Stomach (tissue), 19 donors: ENCODE measurements around the gene ZNF98. TPM values are rescaled to one million over a fixed set of nuclear protein-coding genes. Genes with fewer than 3 reads are reported as not detected.
A peak's percentile ranks its signal among the peaks of the same experiment; 100 is the strongest.

Experiments
- DNase-seq, 2 donors: peaks; one replicate each; pipeline versions ENCODE4 v3.0.0 to v3.0.0-alpha.2; 2013 to 2019
- H3K27ac ChIP-seq, 5 donors: fragments of 200-600 bp in 4 of 5; sonication (generic) in 4 of 5; one replicate each; pipeline ENCODE4 v1.5.1; 2013 to 2019; ENCODE audit warnings: mild to moderate bottlenecking in 1 of 5, moderate library complexity in 1 of 5
- H3K27me3 ChIP-seq, 3 donors: fragments of 200-600 bp; sonication (generic); one replicate each; pipeline ENCODE4 v1.5.1; 2017 to 2019; ENCODE audit warnings: mixed run types in 1 of 3
- H3K36me3 ChIP-seq, 4 donors: fragments of 200-600 bp; sonication (generic); 1 replicate in 3 of 4; 2 replicates in 1 of 4; pipeline ENCODE4 v1.5.1; 2016 to 2019
- H3K4me1 ChIP-seq, 4 donors: fragments of 200-600 bp; sonication (generic); one replicate each; pipeline ENCODE4 v1.5.1; 2016 to 2019
- H3K4me3 ChIP-seq, 4 donors: fragments of 200-600 bp; sonication (generic) in 3 of 4; one replicate each; pipeline ENCODE4 v1.5.1; 2016 to 2019; ENCODE audit warnings: mild to moderate bottlenecking in 1 of 4
- H3K9me3 ChIP-seq, 4 donors: fragments of 200-600 bp; sonication (generic); one replicate each; pipeline ENCODE4 v1.5.1; 2016 to 2019
- EP300 ChIP-seq: sonication (generic); formaldehyde crosslinking; IDR thresholded peaks from one replicate; pipeline ENCODE4 v1.6.1; 2017; ENCODE audit warnings: antibody characterized with exemption
- POLR2A ChIP-seq, 4 donors: fragments of 450-650 bp; IDR thresholded peaks; one replicate each; pipeline ENCODE4 v1.6.1; 2016; ENCODE audit warnings: antibody characterized with exemption in 4 of 4, control low read depth in 2 of 4, mild to moderate bottlenecking in 1 of 4, moderate library complexity in 1 of 4
- POLR2AphosphoS5 ChIP-seq, 3 donors: sonication (generic); formaldehyde crosslinking; IDR thresholded peaks; one replicate each; pipeline ENCODE4 v1.6.1; 2016; ENCODE audit warnings: antibody characterized with exemption in 3 of 3
- WGBS, 5 donors: extraction: QIAGEN DNeasy Blood & Tissue Kit in 3 of 5; methylation state at CpG; one replicate each; pipeline versions ENCODE4 v1.1.5 to v1.1.7; 2013 to 2018; 5-methylcytosine and 5-hydroxymethylcytosine counted together
- intact Hi-C: fragments of 100-400 bp; cut with DNase I; formaldehyde crosslinking; loops from one replicate; pipeline ENCODE4 v1.15.1; 2023; ENCODE audit warnings: low total_unique reads
- long read RNA-seq, 10 donors: transcript quantifications; one replicate each; lab custom pipeline, GENCODE V29; 2026
- polyA plus RNA-seq, 3 donors: library from polyadenylated mRNA; stranded (reverse); fragments of 200-250 nt; gene quantifications; one replicate each; pipeline ENCODE4 v1.2.3, GENCODE V29; 2013
- total RNA-seq, 5 donors: library from RNA; depleted of rRNA; stranded (reverse); fragments of >200 nt; gene quantifications; one replicate each; pipeline versions ENCODE4 v1.1.0 to v1.2.3, GENCODE V29; 2014 to 2016
- TF ChIP-seq, protein P1 (sequence below), 7 experiments: fragments of 450-650 bp in 4 of 7; fragments of 200-600 bp in 3 of 7; sonication (generic) in 3 of 7; IDR thresholded peaks; one replicate each; pipeline ENCODE4 v1.5.1; 2016 to 2019; ENCODE audit warnings: antibody characterized with exemption in 7 of 7, control low read depth in 2 of 7, mild to moderate bottlenecking in 1 of 7
- donor health status: healthy with polysubstance abuse.
- donor health status: Bipolar disorder and iron deficiency.
- donor health status: healthy.

ZNF98 gene
- 1 to 10 TPM in 1 of 5 donors, not detected in 4; 5.3 TPM for total RNA-seq
- not detected for polyA plus RNA-seq
- long read RNA-seq, donor 1, partial matches to known transcripts, result 0 of 1 reads
- long read RNA-seq, donor 1, other reads (novel, unspliced or antisense), result 0 of 1 reads
- long read RNA-seq, donor 2, result 0 reads
- long read RNA-seq, donor 3, result 0 reads
- long read RNA-seq, donor 4, result 0 reads
- long read RNA-seq, donor 5, partial matches to known transcripts, result 0 of 1 reads
- long read RNA-seq, donor 5, other reads (novel, unspliced or antisense), result 0 of 1 reads
- long read RNA-seq, donor 6, partial matches to known transcripts, result 0 of 2 reads
- long read RNA-seq, donor 6, other reads (novel, unspliced or antisense), result 0 of 2 reads
- long read RNA-seq, donor 7, result 0 reads
- long read RNA-seq, donor 8, partial matches to known transcripts, result 0 of 1 reads
- long read RNA-seq, donor 8, other reads (novel, unspliced or antisense), result 0 of 1 reads
- long read RNA-seq, donor 9, result 0 reads
- long read RNA-seq, donor 10, result 0 reads

DNA sequence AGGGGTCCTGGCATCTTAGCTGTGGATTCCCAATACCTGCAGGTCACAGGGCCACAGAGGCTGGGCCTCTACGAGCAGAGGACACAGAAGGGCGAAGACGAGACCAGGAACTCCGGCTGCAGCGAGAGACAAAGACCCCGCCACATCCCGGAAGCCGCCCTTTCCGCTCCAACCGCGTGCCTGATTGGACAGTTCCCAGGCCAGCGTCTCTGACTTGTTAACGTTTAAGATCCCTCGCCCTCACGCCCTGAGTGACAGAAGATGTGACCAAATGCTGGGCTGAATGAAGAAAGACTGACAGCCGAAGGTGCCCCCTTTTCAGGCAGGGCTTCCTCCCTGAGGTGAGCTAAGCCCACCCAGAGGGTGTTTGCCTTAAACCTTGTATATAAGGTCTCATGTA, at the start of gene ZNF98:
TSS of gene ZNF98 (minus strand) at position 136 of the 400 bp plus-strand sequence. CDS start at position 14, 122 bp downstream.
- TF ChIP-seq, protein P1, sequence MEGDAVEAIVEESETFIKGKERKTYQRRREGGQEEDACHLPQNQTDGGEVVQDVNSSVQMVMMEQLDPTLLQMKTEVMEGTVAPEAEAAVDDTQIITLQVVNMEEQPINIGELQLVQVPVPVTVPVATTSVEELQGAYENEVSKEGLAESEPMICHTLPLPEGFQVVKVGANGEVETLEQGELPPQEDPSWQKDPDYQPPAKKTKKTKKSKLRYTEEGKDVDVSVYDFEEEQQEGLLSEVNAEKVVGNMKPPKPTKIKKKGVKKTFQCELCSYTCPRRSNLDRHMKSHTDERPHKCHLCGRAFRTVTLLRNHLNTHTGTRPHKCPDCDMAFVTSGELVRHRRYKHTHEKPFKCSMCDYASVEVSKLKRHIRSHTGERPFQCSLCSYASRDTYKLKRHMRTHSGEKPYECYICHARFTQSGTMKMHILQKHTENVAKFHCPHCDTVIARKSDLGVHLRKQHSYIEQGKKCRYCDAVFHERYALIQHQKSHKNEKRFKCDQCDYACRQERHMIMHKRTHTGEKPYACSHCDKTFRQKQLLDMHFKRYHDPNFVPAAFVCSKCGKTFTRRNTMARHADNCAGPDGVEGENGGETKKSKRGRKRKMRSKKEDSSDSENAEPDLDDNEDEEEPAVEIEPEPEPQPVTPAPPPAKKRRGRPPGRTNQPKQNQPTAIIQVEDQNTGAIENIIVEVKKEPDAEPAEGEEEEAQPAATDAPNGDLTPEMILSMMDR (IDR thresholded peaks at IDR 0.05), result no peak
- no peak for TF ChIP-seq EP300
- TF ChIP-seq POLR2AphosphoS5 (IDR thresholded peaks at IDR 0.05), result no peak
- TF ChIP-seq POLR2A (IDR thresholded peaks at IDR 0.05), result no peak
- Histone ChIP-seq H3K4me1 (no peaks in the 10 kb centered on the region), H3K36me3 (no peaks in the 10 kb centered on the region), H3K27me3 (peaks cover 0 to 8% (median 0%) of the 10 kb centered on the region in 3 donors), H3K4me3 (peak within 1 kb of the TSS in 2 of 4 donors; percentile 14 to 16), H3K27ac (no peak within 1 kb of the TSS), H3K9me3 (peaks cover 0 to 84% (median 69%) of the 10 kb centered on the region in 4 donors)
- peak in 1 of 2 donors; percentile 88 for DNase-seq
- intact Hi-C loops, result no loop called here
- WGBS, 5 donors, result 4 to 13% (median 7%) methylated on average over 4 to 16 of the region's 16 CpGs

DNA sequence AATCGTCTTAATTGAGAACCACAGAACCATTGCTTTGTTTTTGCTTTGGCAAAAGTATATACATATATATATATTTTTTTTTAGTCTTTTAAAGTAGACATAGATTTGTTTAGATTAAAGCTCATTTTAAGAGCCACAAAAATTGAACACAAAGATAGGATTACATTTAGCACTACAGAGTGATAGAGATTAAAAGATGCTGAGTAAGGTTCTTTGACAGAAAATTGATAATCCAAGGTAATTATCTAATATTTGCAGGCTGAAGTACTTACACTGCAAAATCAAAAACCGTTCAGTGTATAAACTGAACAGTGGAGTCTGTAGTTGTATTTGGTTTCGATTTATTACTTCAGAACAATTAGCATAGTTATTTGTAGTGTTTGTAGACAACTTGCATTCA, 24.5 kb upstream of the ZNF98 start:
- Histone ChIP-seq H3K4me1 (no peaks in the 10 kb centered on the region), H3K4me3 (no peak overlapping the region), H3K27me3 (no peaks in the 10 kb centered on the region), H3K36me3 (no peaks in the 10 kb centered on the region), H3K9me3 (peaks cover 0 to 99% (median 84%) of the 10 kb centered on the region in 4 donors), H3K27ac (no peak overlapping the region)
- 58 to 72% (median 66%) methylated on average over 3 of the region's 3 CpGs for WGBS, 5 donors
- TF ChIP-seq POLR2AphosphoS5 (IDR thresholded peaks at IDR 0.05), result no peak
- no peak for TF ChIP-seq EP300
- TF ChIP-seq, protein P1 (IDR thresholded peaks at IDR 0.05), result no peak
- no peak for TF ChIP-seq POLR2A (IDR thresholded peaks at IDR 0.05)
- no peak for DNase-seq
- intact Hi-C loops, result no loop called here

- H3K4me3 ChIP-seq, result no peak overlapping the region
- no peak for DNase-seq
Measured at GRCh38 chr19:22438011-22438410, 15.9 kb upstream of the ZNF98 start.

More at GRCh38 chr19:22438011-22438410, 15.9 kb upstream of the ZNF98 start:
- Histone ChIP-seq H3K36me3 (no peaks in the 10 kb centered on the region), H3K27ac (no peak overlapping the region), H3K4me1 (no peaks in the 10 kb centered on the region), H3K27me3 (no peaks in the 10 kb centered on the region), H3K9me3 (peaks cover 9 to 93% (median 83%) of the 10 kb centered on the region in 4 donors)
- intact Hi-C loops, result no loop called here
- WGBS, 5 donors, result 67 to 100% (median 93%) methylated on average over 2 of the region's 2 CpGs
- no peak for TF ChIP-seq POLR2A (IDR thresholded peaks at IDR 0.05)
- TF ChIP-seq POLR2AphosphoS5 (IDR thresholded peaks at IDR 0.05), result no peak
- TF ChIP-seq EP300, result no peak
- TF ChIP-seq, protein P1 (IDR thresholded peaks at IDR 0.05), result no peak
